ENCODE measurements around the gene SLC27A6.

Gene SLC27A6

GRCh38 chr5:129069292-129069691 lies 104.0 kb downstream of the SLC27A6 start:
- no peak for DNase-seq

- no peak for DNase-seq
These were observed 107.8 kb downstream of the SLC27A6 start for GRCh38 chr5:129073111-129073510.

DNA sequence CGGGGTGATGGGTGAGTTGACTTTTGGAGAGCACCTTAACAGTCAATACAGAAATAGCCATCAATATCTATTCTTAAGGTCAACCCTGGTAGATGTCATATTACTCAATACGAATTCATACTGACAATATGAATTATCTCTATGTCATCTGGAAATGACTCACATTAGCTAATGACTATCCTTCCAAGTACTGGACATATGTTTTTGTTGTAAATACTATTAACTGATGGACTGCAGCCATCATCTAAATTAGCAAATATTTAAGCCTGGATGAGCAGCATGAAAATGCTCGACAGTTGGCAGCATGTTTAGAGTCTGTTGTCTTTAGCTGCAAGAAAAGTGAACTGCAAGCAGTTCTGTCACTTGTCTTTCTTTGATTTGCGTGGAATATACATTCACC lies 109.6 kb downstream of the SLC27A6 start:
- DNase-seq, result no peak

DNA sequence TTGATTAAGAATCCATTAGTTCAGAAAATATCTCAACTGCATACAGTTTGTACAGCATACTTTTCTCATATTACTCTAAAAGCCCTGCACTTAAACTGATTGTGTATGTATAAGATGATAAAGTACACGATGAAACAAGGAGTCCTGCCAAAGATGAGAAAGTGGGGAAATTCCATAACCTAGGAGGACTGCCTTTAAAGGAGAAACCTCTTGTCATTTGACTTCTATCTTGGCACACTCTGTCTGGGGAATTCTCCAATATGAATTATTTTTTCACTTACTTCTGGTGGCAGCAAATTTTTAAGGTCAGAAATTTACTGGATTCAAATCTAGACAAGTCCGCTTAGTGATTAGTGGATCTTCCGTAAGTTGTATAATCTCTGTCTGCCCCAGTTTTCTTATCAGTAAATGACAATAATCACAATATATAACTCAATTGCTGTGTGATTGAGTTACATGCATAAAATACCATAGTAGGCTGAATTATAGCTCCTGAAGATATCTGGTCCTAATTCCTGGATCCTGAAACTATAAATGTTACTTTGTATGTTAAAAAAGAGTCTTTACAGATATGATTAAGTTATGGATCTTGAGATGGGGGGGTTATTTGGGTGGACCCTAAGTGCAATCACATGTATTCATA lies 112.3 kb downstream of the SLC27A6 start:
- DNase-seq, result no peak

- no peak for DNase-seq
These were observed 113.0 kb downstream of the SLC27A6 start for GRCh38 chr5:129078247-129078646.

DNA sequence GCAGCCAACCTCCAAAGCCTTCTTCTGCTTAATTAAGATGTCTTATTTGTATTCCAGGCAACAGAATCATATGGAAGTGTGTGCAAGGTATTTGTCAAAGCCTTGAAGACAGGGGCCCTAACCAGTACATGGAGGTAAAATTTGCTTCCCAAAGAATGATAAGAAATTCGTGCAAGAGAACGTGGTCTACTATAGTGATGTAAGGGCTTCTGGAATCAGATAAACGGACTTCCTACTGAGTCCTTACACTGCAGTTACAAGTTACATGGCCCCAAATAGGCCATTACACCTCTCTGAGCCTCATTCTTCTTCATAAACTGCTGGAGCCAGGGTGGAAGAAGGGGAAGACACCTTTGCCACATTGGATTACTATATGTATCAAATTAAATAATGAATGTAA lies 113.4 kb downstream of the SLC27A6 start:
- DNase-seq, result no peak

GRCh38 chr5:129079496-129079895 lies 114.2 kb downstream of the SLC27A6 start:
- no peak for DNase-seq

- DNase-seq, result no peak
These were observed 115.5 kb downstream of the SLC27A6 start for GRCh38 chr5:129080766-129081165.

GRCh38 chr5:129082225-129083136 lies 117.2 kb downstream of the SLC27A6 start:
- no peak for DNase-seq

Measured in NCI-H345 (cell line).